Thyroid gland (tissue), 4 donors: ENCODE measurements around the gene SNORC.

Source experiments
- POLR2A ChIP-seq, 2 donors: fragments of 450-650 bp; IDR thresholded peaks; one replicate each; pipeline ENCODE4 v1.6.1; 2017; ENCODE audit warnings: antibody characterized with exemption in 2 of 2, mild to moderate bottlenecking in 2 of 2, moderate library complexity in 1 of 2
- TF ChIP-seq, protein P1 (sequence below), 6 experiments: fragments of 200-600 bp in 3 of 6; fragments of 450-650 bp in 3 of 6; sonication (generic) in 3 of 6; IDR thresholded peaks; one replicate each; pipeline ENCODE4 v1.5.1; 2016 to 2019; ENCODE audit warnings: antibody characterized with exemption in 6 of 6, mild to moderate bottlenecking in 2 of 6, inconsistent platforms in 1 of 6, moderate library complexity in 1 of 6

DNA sequence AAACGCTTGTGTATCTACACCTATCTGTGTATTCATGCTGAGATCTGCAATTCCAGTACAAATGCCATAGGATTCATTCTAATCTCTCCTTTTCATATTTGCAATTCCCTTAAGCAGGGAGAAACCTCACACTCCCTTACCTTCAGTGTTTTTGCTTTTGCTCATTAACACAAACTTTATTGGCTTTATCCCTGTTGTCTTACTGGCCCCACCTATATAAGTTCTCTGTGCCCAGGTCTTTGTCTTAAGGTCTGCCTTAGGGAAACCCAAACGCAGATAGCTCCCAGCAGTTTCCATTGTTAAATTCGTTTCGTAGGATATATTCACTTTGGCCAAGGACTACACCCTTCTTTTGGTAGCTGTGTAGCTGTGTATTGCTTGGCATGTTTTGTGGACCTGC lies 4.0 kb upstream of the SNORC start:
- TF ChIP-seq, protein P1, sequence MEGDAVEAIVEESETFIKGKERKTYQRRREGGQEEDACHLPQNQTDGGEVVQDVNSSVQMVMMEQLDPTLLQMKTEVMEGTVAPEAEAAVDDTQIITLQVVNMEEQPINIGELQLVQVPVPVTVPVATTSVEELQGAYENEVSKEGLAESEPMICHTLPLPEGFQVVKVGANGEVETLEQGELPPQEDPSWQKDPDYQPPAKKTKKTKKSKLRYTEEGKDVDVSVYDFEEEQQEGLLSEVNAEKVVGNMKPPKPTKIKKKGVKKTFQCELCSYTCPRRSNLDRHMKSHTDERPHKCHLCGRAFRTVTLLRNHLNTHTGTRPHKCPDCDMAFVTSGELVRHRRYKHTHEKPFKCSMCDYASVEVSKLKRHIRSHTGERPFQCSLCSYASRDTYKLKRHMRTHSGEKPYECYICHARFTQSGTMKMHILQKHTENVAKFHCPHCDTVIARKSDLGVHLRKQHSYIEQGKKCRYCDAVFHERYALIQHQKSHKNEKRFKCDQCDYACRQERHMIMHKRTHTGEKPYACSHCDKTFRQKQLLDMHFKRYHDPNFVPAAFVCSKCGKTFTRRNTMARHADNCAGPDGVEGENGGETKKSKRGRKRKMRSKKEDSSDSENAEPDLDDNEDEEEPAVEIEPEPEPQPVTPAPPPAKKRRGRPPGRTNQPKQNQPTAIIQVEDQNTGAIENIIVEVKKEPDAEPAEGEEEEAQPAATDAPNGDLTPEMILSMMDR (IDR thresholded peaks at IDR 0.05): no peak
- no peak for TF ChIP-seq POLR2A (IDR thresholded peaks at IDR 0.05)
